ENCODE data around the gene OR14K1.

DNA sequence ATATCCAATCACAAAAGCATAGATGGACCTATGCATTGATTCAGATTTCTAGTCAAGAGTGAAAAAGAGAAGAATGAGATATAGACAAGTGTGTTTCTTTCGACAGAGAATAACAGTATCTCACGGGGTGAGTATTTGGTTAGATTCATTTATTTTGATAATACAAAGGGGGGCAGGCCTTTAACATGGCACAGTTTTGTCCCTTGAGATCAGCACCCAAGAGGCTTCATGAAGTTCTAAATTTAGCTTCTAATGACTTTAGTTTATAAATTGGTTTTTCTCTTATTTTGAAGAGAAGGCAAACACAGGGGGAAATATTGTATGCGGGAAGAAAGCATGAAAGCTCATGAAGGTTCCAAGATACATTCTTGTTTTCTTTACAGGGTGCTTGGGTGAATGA, 22.0 kb downstream of the OR14K1 start, which contains the start of gene OR1C1:
- TF ChIP-seq, protein P1, sequence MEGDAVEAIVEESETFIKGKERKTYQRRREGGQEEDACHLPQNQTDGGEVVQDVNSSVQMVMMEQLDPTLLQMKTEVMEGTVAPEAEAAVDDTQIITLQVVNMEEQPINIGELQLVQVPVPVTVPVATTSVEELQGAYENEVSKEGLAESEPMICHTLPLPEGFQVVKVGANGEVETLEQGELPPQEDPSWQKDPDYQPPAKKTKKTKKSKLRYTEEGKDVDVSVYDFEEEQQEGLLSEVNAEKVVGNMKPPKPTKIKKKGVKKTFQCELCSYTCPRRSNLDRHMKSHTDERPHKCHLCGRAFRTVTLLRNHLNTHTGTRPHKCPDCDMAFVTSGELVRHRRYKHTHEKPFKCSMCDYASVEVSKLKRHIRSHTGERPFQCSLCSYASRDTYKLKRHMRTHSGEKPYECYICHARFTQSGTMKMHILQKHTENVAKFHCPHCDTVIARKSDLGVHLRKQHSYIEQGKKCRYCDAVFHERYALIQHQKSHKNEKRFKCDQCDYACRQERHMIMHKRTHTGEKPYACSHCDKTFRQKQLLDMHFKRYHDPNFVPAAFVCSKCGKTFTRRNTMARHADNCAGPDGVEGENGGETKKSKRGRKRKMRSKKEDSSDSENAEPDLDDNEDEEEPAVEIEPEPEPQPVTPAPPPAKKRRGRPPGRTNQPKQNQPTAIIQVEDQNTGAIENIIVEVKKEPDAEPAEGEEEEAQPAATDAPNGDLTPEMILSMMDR (IDR thresholded peaks at IDR 0.05) = no peak
- no peak for TF ChIP-seq MXI1 (IDR thresholded peaks at IDR 0.05; ENCODE audit: low read depth, low read length)
- no peak for TF ChIP-seq SIN3A (IDR thresholded peaks at IDR 0.05; ENCODE audit: borderline replicate concordance, low read depth, low read length)
- no peak for TF ChIP-seq POLR2AphosphoS5 (IDR thresholded peaks at IDR 0.05; ENCODE audit: low read depth, low read length)
